Pancreas (tissue), 10 donors: ENCODE measurements around the gene UBE2D1. TPM values are rescaled to one million over a fixed set of nuclear protein-coding genes. Genes with fewer than 3 reads are reported as not detected.

Experiments
- ATAC-seq, 4 donors: fragments of 200-7000 bp; cut with Tn5 transposase; one replicate each; pipeline versions ENCODE4 v1.8.0 to v1.9.1; 2020; ENCODE audit warnings: mild to moderate bottlenecking in 4 of 4, moderate library complexity in 4 of 4
- DNase-seq, 6 donors: peaks; one replicate each; pipeline ENCODE4 v3.0.0-alpha.2; 2020
- FAIRE-seq: peaks from 2 replicates; lab custom pipeline; 2012; peaks lifted over from hg19 to GRCh38; lab: Jason Lieb, UNC
- H3K27ac ChIP-seq, 4 donors: fragments of 200-600 bp; sonication (generic); 1 replicate in 3 of 4; 2 replicates in 1 of 4; pipeline versions ENCODE4 v1.5.0 to v1.8.0; 2020
- H3K27me3 ChIP-seq, 4 donors: fragments of 200-600 bp; one replicate each; pipeline ENCODE4 v1.8.0; 2021
- H3K36me3 ChIP-seq, 3 donors: fragments of 200-600 bp; sonication (generic) in 1 of 3; one replicate each; pipeline versions ENCODE4 v1.5.0 to v1.8.0; 2020 to 2021
- H3K4me1 ChIP-seq, 3 donors: fragments of 200-600 bp; one replicate each; pipeline ENCODE4 v1.8.0; 2021
- H3K4me3 ChIP-seq, 4 donors: fragments of 200-600 bp; sonication (generic) in 2 of 4; one replicate each; pipeline versions ENCODE4 v1.5.0 to v1.8.0; 2020 to 2021
- H3K9me3 ChIP-seq, 4 donors: fragments of 200-600 bp; one replicate each; pipeline ENCODE4 v1.8.0; 2021
- WGBS, 2 donors: extraction: QIAGEN DNeasy Blood & Tissue Kit; methylation state at CpG; one replicate each; pipeline ENCODE4 v1.1.7; 2013; 5-methylcytosine and 5-hydroxymethylcytosine counted together
- intact Hi-C, 3 donors: fragments of 100-400 bp; cut with DNase I; formaldehyde crosslinking; loops; one replicate each; pipeline versions ENCODE4 v1.11.1 to v1.14.2; 2022
- polyA plus RNA-seq, 2 donors: library from polyadenylated mRNA; stranded (reverse); fragments of 200-250 nt; gene quantifications; one replicate each; pipeline ENCODE4 v1.2.3, GENCODE V29; 2013
- total RNA-seq, 6 donors: library from RNA; stranded (reverse); fragmentation: NEBNext Ultra II Directional in 4 of 6; extraction: Animal tissue kit (Norgen Biotek cat#: 25700) in 4 of 6; gene quantifications; one replicate each; pipeline versions ENCODE4 v1.2.1 to v1.2.4, GENCODE V29; 2021 to 2023
- TF ChIP-seq, protein P1 (sequence below), 4 donors: fragments of 200-600 bp; sonication (generic) in 3 of 4; IDR thresholded peaks; one replicate each; pipeline versions ENCODE4 v1.5.0 to v1.8.0; 2021; ENCODE audit warnings: antibody characterized with exemption in 4 of 4
- donor health status: healthy with polysubstance abuse.
- donor health status: DM: no; HTN: no; CAD: no; lungs with moderate emphysema.
- donor health status: DM: no; HTN: no; CAD: no.
- donor health status: control.
- donor health status: control.
- donor health status: Bipolar disorder and iron deficiency.
- donor health status: DM: yes; HTN: yes; CAD: no.
- donor health status: DM: no; HTN: no; CAD: no.
- donor health status: DM: no; HTN: no; CAD: no.
- donor health status: DM: yes; HTN: yes; CAD: no.

The UBE2D1 gene
- total and polyA plus RNA-seq, 8 donors = 2.5 to 8.9 (median 3.1) TPM

DNA sequence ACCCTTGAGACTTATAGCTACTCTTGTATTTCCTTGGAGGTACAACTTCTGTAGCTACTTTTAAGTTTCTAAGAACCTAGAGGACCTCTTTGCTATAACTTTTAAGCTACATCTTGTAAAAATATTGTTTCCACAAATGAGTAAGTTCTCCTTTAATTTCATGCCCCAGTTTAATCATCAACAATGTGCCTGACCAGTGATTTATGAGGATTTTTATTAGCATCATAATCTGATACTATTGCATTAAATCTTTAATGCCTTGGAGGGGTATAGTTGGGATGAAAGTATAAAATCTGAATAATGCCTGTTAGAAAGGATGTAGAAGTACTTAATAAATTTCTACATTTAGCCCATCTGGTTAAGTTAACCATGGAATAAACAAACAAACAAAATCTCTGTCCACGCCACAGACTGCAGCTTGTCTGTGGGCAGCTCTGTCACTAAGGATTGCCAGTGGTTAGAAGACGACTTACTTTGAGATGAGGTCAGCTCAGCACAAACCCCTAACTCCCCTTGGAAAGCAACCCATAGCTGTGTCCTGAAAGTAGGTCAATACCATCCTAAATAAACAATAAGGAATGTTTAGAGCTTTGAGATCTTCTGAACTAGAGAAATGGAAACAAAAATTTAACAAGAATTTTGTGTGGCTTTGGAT is 18.3 kb downstream of the UBE2D1 start:
- ATAC-seq (no peak), DNase-seq (no peak), FAIRE-seq (no peak)
- Histone ChIP-seq H3K36me3 (no peaks in the 10 kb centered on the region), H3K4me3 (no peak overlapping the region), H3K27ac (no peak overlapping the region), H3K4me1 (peaks cover 0 to 11% (median 9%) of the 10 kb centered on the region in 3 donors), H3K9me3 (no peaks in the 10 kb centered on the region), H3K27me3 (no peaks in the 10 kb centered on the region)
- intact Hi-C loops = no loop called here
- TF ChIP-seq, protein P1, sequence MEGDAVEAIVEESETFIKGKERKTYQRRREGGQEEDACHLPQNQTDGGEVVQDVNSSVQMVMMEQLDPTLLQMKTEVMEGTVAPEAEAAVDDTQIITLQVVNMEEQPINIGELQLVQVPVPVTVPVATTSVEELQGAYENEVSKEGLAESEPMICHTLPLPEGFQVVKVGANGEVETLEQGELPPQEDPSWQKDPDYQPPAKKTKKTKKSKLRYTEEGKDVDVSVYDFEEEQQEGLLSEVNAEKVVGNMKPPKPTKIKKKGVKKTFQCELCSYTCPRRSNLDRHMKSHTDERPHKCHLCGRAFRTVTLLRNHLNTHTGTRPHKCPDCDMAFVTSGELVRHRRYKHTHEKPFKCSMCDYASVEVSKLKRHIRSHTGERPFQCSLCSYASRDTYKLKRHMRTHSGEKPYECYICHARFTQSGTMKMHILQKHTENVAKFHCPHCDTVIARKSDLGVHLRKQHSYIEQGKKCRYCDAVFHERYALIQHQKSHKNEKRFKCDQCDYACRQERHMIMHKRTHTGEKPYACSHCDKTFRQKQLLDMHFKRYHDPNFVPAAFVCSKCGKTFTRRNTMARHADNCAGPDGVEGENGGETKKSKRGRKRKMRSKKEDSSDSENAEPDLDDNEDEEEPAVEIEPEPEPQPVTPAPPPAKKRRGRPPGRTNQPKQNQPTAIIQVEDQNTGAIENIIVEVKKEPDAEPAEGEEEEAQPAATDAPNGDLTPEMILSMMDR (IDR thresholded peaks at IDR 0.05) = no peak
- WGBS, 2 donors = 46 to 56% methylated on average over 2 of the region's 2 CpGs

DNA sequence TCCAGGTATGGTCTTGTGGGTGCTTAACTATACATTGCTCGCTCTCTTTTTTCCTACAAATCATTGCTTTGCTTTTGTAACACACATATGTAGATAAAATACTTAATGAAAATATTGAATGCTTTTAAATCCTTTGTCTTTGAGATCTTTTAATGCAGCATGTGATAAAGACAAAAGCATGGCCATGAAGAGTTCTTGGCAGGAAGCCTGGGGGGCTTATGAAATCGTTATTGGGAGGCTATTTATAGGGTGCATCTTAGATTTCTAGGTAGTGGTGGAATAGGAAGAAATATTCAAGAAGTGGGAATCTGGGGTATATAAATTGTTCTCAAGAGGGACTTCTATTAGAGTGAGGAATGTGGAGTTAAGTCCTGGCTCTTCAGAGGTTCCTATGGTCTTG is 21.9 kb downstream of the UBE2D1 start:
- no peak for DNase-seq
- WGBS, 2 donors = 53 to 55% methylated on average over 2 of the region's 2 CpGs
- H3K9me3 ChIP-seq = no peaks in the 10 kb centered on the region
- TF ChIP-seq, protein P1 (IDR thresholded peaks at IDR 0.05) = no peak
- intact Hi-C loops = no loop called here
- no peaks in the 10 kb centered on the region for H3K27me3 ChIP-seq
- ATAC-seq = no peak
- FAIRE-seq = no peak
- H3K4me3 ChIP-seq = no peak overlapping the region
- no peaks in the 10 kb centered on the region for H3K36me3 ChIP-seq
- peaks cover 0 to 11% (median 3%) of the 10 kb centered on the region in 3 donors for H3K4me1 ChIP-seq
- H3K27ac ChIP-seq = no peak overlapping the region

DNA sequence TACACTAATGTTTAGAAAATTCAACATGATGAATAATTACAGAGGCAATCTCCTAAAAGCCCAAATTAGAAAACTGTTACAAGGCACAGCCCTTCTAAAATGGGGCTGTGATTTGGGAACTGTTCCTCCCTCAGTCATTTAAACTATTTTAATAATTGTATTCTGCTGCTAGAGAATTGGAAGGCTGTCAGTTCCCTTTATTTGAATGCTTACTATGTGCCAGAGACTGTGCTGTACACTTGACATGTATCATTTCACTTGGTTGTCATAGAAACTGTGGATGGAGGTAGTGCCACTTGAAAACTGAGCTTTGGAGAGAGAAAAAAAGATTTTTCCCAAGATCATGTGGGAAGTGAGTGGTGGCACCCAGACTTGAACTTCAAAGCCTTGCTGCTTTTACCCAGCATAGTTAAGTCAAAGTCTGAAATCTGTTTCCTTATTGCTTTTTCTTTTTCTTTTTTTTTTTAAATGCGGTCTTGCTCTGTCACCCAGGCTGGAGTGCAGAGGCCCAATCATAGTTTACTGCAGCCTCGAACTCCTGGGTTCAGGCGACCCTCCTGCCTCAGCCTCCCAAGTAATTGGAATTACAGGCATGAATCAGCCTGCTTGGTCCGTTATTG is 23.6 kb downstream of the UBE2D1 start:
- no peak overlapping the region for H3K27ac ChIP-seq
- intact Hi-C loops = no loop called here
- ATAC-seq (no peak), FAIRE-seq (no peak), DNase-seq (no peak)
- TF ChIP-seq, protein P1 (IDR thresholded peaks at IDR 0.05) = no peak
- H3K27me3 ChIP-seq = no peaks in the 10 kb centered on the region
- peaks cover 0 to 5% (median 3%) of the 10 kb centered on the region in 3 donors for H3K4me1 ChIP-seq
- 80 to 95% methylated on average over 4 of the region's 4 CpGs for WGBS, 2 donors
- no peak overlapping the region for H3K4me3 ChIP-seq
- H3K36me3 ChIP-seq = no peaks in the 10 kb centered on the region
- no peaks in the 10 kb centered on the region for H3K9me3 ChIP-seq

DNA sequence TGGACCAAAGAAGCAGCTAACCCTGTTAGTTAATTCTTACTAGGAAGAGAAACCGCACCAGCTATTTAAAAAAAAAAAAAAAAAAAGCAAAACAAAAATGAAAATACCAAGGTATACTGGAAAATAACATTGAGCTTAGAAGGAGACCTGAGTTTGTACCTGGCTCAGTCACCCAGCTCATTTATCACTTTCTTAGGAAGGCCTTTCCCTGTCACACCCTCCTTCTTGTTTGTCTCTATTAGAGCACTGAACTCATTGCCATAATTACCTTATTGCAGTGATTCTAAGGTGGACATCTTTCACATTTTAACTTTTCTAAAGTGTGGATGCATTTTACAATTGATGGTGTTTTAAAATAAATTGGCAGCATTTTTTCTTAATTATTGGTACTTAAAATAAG is 24.1 kb downstream of the UBE2D1 start:
- H3K4me1 ChIP-seq = peaks cover 0 to 2% (median 0%) of the 10 kb centered on the region in 3 donors
- 91 to 100% methylated on average over 1 of the region's 1 CpG for WGBS, 2 donors
- DNase-seq (no peak), FAIRE-seq (no peak), ATAC-seq (no peak)
- no peak overlapping the region for H3K27ac ChIP-seq
- no peaks in the 10 kb centered on the region for H3K27me3 ChIP-seq
- no peaks in the 10 kb centered on the region for H3K9me3 ChIP-seq
- no peaks in the 10 kb centered on the region for H3K36me3 ChIP-seq
- no peak overlapping the region for H3K4me3 ChIP-seq
- TF ChIP-seq, protein P1 (IDR thresholded peaks at IDR 0.05) = no peak
- intact Hi-C loops = no loop called here

DNA sequence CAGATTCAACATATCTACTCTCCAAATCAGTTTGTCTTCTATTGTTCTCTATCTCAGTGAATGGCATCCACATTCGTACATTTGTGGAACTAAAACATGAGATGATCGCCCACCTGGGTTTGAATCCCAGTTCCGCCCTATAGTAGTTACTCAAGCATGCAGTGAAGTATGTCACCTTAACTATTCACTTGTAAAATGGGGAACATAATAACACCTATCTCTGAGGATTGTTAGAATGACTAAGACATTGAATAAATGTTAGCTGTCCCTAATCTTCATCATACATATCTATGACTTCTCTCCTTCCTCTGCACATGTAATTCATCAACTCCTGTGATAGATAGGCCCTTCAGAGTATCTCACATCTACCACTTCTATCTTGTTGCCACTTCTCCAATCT is 24.7 kb downstream of the UBE2D1 start:
- H3K9me3 ChIP-seq = no peaks in the 10 kb centered on the region
- no peak for ATAC-seq
- H3K36me3 ChIP-seq = peaks cover 0 to 4% (median 0%) of the 10 kb centered on the region in 3 donors
- 94 to 98% methylated on average over 3 of the region's 3 CpGs for WGBS, 2 donors
- DNase-seq = no peak
- FAIRE-seq = no peak
- H3K4me3 ChIP-seq = no peak overlapping the region
- H3K4me1 ChIP-seq = no peaks in the 10 kb centered on the region
- intact Hi-C loops = no loop called here
- H3K27me3 ChIP-seq = no peaks in the 10 kb centered on the region
- no peak overlapping the region for H3K27ac ChIP-seq
- TF ChIP-seq, protein P1 (IDR thresholded peaks at IDR 0.05) = no peak
